HUES64 (cell line): ENCODE results near the gene SCFD2.
A peak's percentile ranks its signal among the peaks of the same experiment; 100 is the strongest.

Experiments
- H3K27ac ChIP-seq: 2 replicates; pipeline ENCODE4 v1.7.0; 2013; ENCODE audit warnings: low read depth, low read length, inconsistent platforms
- H3K27me3 ChIP-seq: 2 replicates; pipeline ENCODE4 v1.6.1; 2013; ENCODE audit warnings: mild to moderate bottlenecking, low read length; ENCODE audit not compliant: insufficient read depth
- H3K36me3 ChIP-seq: 2 replicates; pipeline ENCODE4 v1.6.1; 2013; ENCODE audit warnings: mild to moderate bottlenecking, low read length; ENCODE audit not compliant: insufficient read depth
- H3K4me1 ChIP-seq: 2 replicates; pipeline ENCODE4 v1.6.1; 2013; ENCODE audit warnings: mild to moderate bottlenecking, low read length, moderate library complexity; ENCODE audit not compliant: insufficient read depth
- H3K4me3 ChIP-seq: 2 replicates; pipeline ENCODE4 v1.5.1; 2013; ENCODE audit warnings: mild to moderate bottlenecking, low read length, moderate library complexity
- H3K9ac ChIP-seq: 2 replicates; pipeline ENCODE4 v1.6.1; 2013; ENCODE audit warnings: mild to moderate bottlenecking, low read depth, low read length
- H3K9me3 ChIP-seq: 2 replicates; pipeline ENCODE4 v1.6.1; 2013; ENCODE audit warnings: low read depth, low read length; ENCODE audit not compliant: insufficient read depth
- WGBS: fragments of 150-250, 120-280 bp; methylation state at CpG from one replicate; pipeline ENCODE4 v1.1.7; 2013; ENCODE audit warnings: missing lambda C conversion rate; 5-methylcytosine and 5-hydroxymethylcytosine counted together

The SCFD2 gene

GRCh38 chr4:53121264-53121865, 244.5 kb downstream of the SCFD2 start:
- H3K4me1 ChIP-seq: peaks cover 14% of the 10 kb centered on the region; the same call in 1 of the 2 replicates
- 95% methylated on average over 6 of the region's 6 CpGs for WGBS
- no peak overlapping the region for H3K4me3 ChIP-seq
- no peaks in the 10 kb centered on the region for H3K9me3 ChIP-seq
- H3K27me3 ChIP-seq: no peaks in the 10 kb centered on the region
- no peak overlapping the region for H3K27ac ChIP-seq
- no peaks in the 10 kb centered on the region for H3K36me3 ChIP-seq
- no peak overlapping the region for H3K9ac ChIP-seq

- peaks cover 14% of the 10 kb centered on the region; the same call in 1 of the 2 replicates for H3K4me1 ChIP-seq
- no peaks in the 10 kb centered on the region for H3K9me3 ChIP-seq
- H3K27ac ChIP-seq: no peak overlapping the region
- 85% methylated on average over 5 of the region's 6 CpGs for WGBS
- H3K4me3 ChIP-seq: no peak overlapping the region
- no peak overlapping the region for H3K9ac ChIP-seq
- H3K27me3 ChIP-seq: no peaks in the 10 kb centered on the region
- no peaks in the 10 kb centered on the region for H3K36me3 ChIP-seq
These were observed 245.1 kb downstream of the SCFD2 start for GRCh38 chr4:53120778-53121177.

GRCh38 chr4:53119680-53120079, 246.2 kb downstream of the SCFD2 start:
- peaks cover 14% of the 10 kb centered on the region; the same call in 1 of the 2 replicates for H3K4me1 ChIP-seq
- no peaks in the 10 kb centered on the region for H3K27me3 ChIP-seq
- H3K9ac ChIP-seq: peak overlapping the region; percentile 19; the same call in 1 of the 2 replicates
- H3K36me3 ChIP-seq: no peaks in the 10 kb centered on the region
- H3K27ac ChIP-seq: no peak overlapping the region
- no peak overlapping the region for H3K4me3 ChIP-seq
- no peaks in the 10 kb centered on the region for H3K9me3 ChIP-seq

- no peak overlapping the region for H3K27ac ChIP-seq
- H3K4me1 ChIP-seq: peaks cover 14% of the 10 kb centered on the region; the same call in 1 of the 2 replicates
- H3K27me3 ChIP-seq: no peaks in the 10 kb centered on the region
- H3K9me3 ChIP-seq: no peaks in the 10 kb centered on the region
- WGBS: 94% methylated on average over 3 of the region's 3 CpGs
- no peak overlapping the region for H3K4me3 ChIP-seq
- no peak overlapping the region for H3K9ac ChIP-seq
- H3K36me3 ChIP-seq: no peaks in the 10 kb centered on the region
These were observed 247.2 kb downstream of the SCFD2 start for GRCh38 chr4:53118676-53119075.

- H3K9ac ChIP-seq: no peak overlapping the region
- H3K9me3 ChIP-seq: no peaks in the 10 kb centered on the region
- H3K4me3 ChIP-seq: no peak overlapping the region
- no peaks in the 10 kb centered on the region for H3K27me3 ChIP-seq
- WGBS: 93% methylated on average over 1 of the region's 1 CpG
- no peaks in the 10 kb centered on the region for H3K36me3 ChIP-seq
- no peak overlapping the region for H3K27ac ChIP-seq
- H3K4me1 ChIP-seq: peaks cover 14% of the 10 kb centered on the region; the same call in 1 of the 2 replicates
These were observed 248.9 kb downstream of the SCFD2 start for GRCh38 chr4:53116954-53117353.

- 100% methylated on average over 1 of the region's 2 CpGs for WGBS
- Histone ChIP-seq H3K9ac (no peak overlapping the region), H3K4me3 (no peak overlapping the region), H3K4me1 (0 out of 2 replicates have a peak, but pooled peaks cover 2% of the 10 kb centered on the region), H3K9me3 (no peaks in the 10 kb centered on the region), H3K27me3 (no peaks in the 10 kb centered on the region), H3K36me3 (no peaks in the 10 kb centered on the region), H3K27ac (no peak overlapping the region)
These were observed 252.2 kb downstream of the SCFD2 start for GRCh38 chr4:53113431-53114225.

GRCh38 chr4:53105313-53105712, 260.5 kb downstream of the SCFD2 start:
- no peaks in the 10 kb centered on the region for H3K9me3 ChIP-seq
- no peak overlapping the region for H3K9ac ChIP-seq
- WGBS: 79% methylated on average over 6 of the region's 6 CpGs
- H3K36me3 ChIP-seq: no peaks in the 10 kb centered on the region
- no peaks in the 10 kb centered on the region for H3K4me1 ChIP-seq
- no peaks in the 10 kb centered on the region for H3K27me3 ChIP-seq
- H3K4me3 ChIP-seq: no peak overlapping the region
- H3K27ac ChIP-seq: no peak overlapping the region

GRCh38 chr4:53103481-53103880, 262.4 kb downstream of the SCFD2 start:
- Histone ChIP-seq H3K9me3 (no peaks in the 10 kb centered on the region), H3K27ac (no peak overlapping the region), H3K4me3 (no peak overlapping the region), H3K36me3 (no peaks in the 10 kb centered on the region), H3K9ac (no peak overlapping the region), H3K4me1 (no peaks in the 10 kb centered on the region), H3K27me3 (no peaks in the 10 kb centered on the region)
- WGBS: 100% methylated on average over 1 of the region's 1 CpG

- H3K9me3 ChIP-seq: no peaks in the 10 kb centered on the region
- H3K4me1 ChIP-seq: no peaks in the 10 kb centered on the region
- H3K9ac ChIP-seq: no peak overlapping the region
- no peaks in the 10 kb centered on the region for H3K27me3 ChIP-seq
- H3K36me3 ChIP-seq: no peaks in the 10 kb centered on the region
- H3K4me3 ChIP-seq: no peak overlapping the region
- no peak overlapping the region for H3K27ac ChIP-seq
These were observed 264.7 kb downstream of the SCFD2 start for GRCh38 chr4:53101191-53101581.

GRCh38 chr4:53100501-53101190, 265.2 kb downstream of the SCFD2 start:
- Histone ChIP-seq H3K4me3 (no peak overlapping the region), H3K9ac (no peak overlapping the region), H3K9me3 (no peaks in the 10 kb centered on the region), H3K36me3 (no peaks in the 10 kb centered on the region), H3K27ac (no peak overlapping the region), H3K27me3 (no peaks in the 10 kb centered on the region), H3K4me1 (no peaks in the 10 kb centered on the region)
- WGBS: 80% methylated on average over 5 of the region's 7 CpGs

GRCh38 chr4:53098681-53099121, 267.2 kb downstream of the SCFD2 start:
- H3K27me3 ChIP-seq: no peaks in the 10 kb centered on the region
- no peaks in the 10 kb centered on the region for H3K9me3 ChIP-seq
- no peak overlapping the region for H3K4me3 ChIP-seq
- no peaks in the 10 kb centered on the region for H3K4me1 ChIP-seq
- no peak overlapping the region for H3K27ac ChIP-seq
- H3K36me3 ChIP-seq: no peaks in the 10 kb centered on the region
- 100% methylated on average over 1 of the region's 2 CpGs for WGBS
- no peak overlapping the region for H3K9ac ChIP-seq
